ENCODE data around the gene HERPUD1.
"Not testable (repeated sequence)": the region's sequence is repeated elsewhere in the genome, so short reads cannot be mapped to it uniquely, and the experiment has no call there.

HERPUD1 gene

DNA sequence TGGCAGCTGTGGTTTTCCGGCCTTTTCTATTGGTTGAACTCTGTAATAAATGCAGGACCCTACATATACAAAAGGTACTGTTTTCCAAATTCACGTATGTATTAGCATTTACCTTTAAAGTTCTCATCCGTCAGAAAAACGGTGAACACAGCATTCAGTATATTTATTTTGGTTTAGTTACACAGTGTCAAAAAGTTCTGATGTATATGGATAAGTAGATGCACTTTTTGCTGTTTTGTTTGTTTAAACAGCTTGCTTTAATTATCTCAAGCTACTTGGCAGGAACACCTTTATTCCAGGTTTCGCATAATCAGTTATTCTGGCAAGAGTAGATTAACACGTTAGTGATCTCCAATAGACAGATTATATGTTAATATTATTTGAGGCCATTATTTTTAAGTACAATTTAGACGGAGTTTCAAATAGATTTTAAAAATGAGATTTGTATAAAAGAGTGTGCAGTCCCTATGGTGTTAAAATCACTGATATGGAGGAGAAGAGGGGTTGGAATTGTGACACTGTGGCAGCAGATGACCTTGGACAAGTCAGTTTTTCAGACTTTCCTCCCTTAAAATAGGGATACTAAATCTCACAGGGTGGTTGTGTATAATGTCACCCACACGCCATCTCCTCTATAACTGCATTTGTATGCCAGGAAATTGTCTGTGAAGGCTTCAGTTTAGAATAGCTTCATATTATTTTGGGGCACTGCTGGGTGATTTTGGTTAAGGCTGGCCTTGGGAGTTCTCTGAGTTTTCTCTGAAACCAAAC is 2.1 kb downstream of the HERPUD1 start:
- no peak overlapping the region for H2BK5ac ChIP-seq (ENCODE audit: low read depth, low read length, poor library complexity)
- H3K79me1 ChIP-seq (ENCODE audit: low read length), result peaks cover 15% of the 10 kb centered on the region
- H3K4me2 ChIP-seq (ENCODE audit: low read length), result peak overlapping the region; percentile 42
- H2AK5ac ChIP-seq (ENCODE audit: low read length), result no peak overlapping the region
- no peaks in the 10 kb centered on the region for H3K9me3 ChIP-seq (ENCODE audit: insufficient read depth, low read depth, low read length)
- DNase-seq, result no peak
- H3K36me3 ChIP-seq (ENCODE audit: control insufficient read depth in 1 of 2, insufficient read depth in 2 of 2, low read length in 2 of 2), result peaks cover 15 to 19% of the 10 kb centered on the region in 2 experiments
- peaks cover 12% of the 10 kb centered on the region for H3K79me2 ChIP-seq (ENCODE audit: control insufficient read depth, insufficient read depth, low read length, poor library complexity)
- no peak overlapping the region for H3K27ac ChIP-seq (ENCODE audit: low read depth, low read length)
- H3K4me3 ChIP-seq (ENCODE audit: low read depth, low read length), result no peak overlapping the region
- no peak overlapping the region for H4K8ac ChIP-seq (ENCODE audit: low read depth, low read length)
- H3K27me3 ChIP-seq (ENCODE audit: insufficient read depth, low read length), result no peaks in the 10 kb centered on the region
- peaks cover 3 to 8% of the 10 kb centered on the region in 2 experiments for H3K4me1 ChIP-seq (ENCODE audit: control insufficient read depth in 1 of 2, insufficient read depth in 2 of 2, low read length in 2 of 2)
- H3K18ac ChIP-seq (ENCODE audit: low read length), result no peak overlapping the region
- no peak overlapping the region for H2BK12ac ChIP-seq (ENCODE audit: low read length)
- no peak overlapping the region for H2AFZ ChIP-seq (ENCODE audit: insufficient read depth, low read length, poor library complexity)
- peak overlapping the region; percentile 49 for H3K4ac ChIP-seq (ENCODE audit: low read depth, low read length)
- no peak overlapping the region for H3K14ac ChIP-seq (ENCODE audit: low read length)
- no peak overlapping the region for H3K23ac ChIP-seq (ENCODE audit: low read length)
- no peak overlapping the region for H4K12ac ChIP-seq (ENCODE audit: low read depth, low read length)
- no peak overlapping the region for H4K91ac ChIP-seq (ENCODE audit: low read depth, low read length)
- no peak overlapping the region for H3K9ac ChIP-seq (ENCODE audit: low read length)
- WGBS (ENCODE audit: extremely low coverage, insufficient coverage, insufficient read length), result 100% methylated on average over 1 of the region's 8 CpGs
- no peak overlapping the region for H2BK120ac ChIP-seq (ENCODE audit: insufficient read depth, low read length, poor library complexity)

DNA sequence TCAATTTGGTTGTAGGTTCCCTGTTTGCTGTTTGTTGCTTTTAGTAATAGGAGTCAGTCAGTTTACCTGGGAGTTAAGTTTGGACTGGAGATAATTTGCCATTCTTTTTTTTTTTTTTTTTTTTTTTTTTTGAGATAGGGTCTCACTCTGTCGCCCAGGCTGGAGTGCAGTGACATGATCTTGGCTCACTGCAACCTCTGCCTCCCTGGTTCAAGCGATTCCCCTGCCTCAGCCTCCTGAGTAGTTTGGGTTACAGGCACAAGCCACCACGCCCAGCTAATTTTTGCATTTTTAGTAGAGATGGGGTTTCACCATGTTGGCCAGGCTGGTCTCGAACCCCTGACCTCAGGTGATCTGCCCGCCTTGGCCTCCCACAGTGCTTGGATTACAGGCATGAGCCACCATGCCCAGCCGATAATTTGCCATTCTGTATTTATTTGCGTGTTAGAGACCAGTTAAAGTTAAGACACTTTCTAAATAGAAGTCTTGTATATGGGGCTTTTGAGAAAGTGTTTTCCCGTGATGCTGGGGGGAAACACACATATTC is 2.7 kb downstream of the HERPUD1 start:
- peaks cover 12% of the 10 kb centered on the region for H3K79me2 ChIP-seq (ENCODE audit: control insufficient read depth, insufficient read depth, low read length, poor library complexity)
- not testable (repeated sequence) for H4K12ac ChIP-seq (ENCODE audit: low read depth, low read length); H2AFZ ChIP-seq (ENCODE audit: insufficient read depth, low read length, poor library complexity); H4K8ac ChIP-seq (ENCODE audit: low read depth, low read length); H3K9me3 ChIP-seq (ENCODE audit: insufficient read depth, low read depth, low read length); H3K27ac ChIP-seq (ENCODE audit: low read depth, low read length); H3K14ac ChIP-seq (ENCODE audit: low read length); H2AK5ac ChIP-seq (ENCODE audit: low read length); H3K4me1 ChIP-seq (ENCODE audit: control insufficient read depth in 1 of 2, insufficient read depth in 2 of 2, low read length in 2 of 2); DNase-seq; H3K23ac ChIP-seq (ENCODE audit: low read length); H2BK5ac ChIP-seq (ENCODE audit: low read depth, low read length, poor library complexity); H2BK120ac ChIP-seq (ENCODE audit: insufficient read depth, low read length, poor library complexity); H2BK12ac ChIP-seq (ENCODE audit: low read length); H3K9ac ChIP-seq (ENCODE audit: low read length); H4K91ac ChIP-seq (ENCODE audit: low read depth, low read length); H3K4ac ChIP-seq (ENCODE audit: low read depth, low read length); H3K18ac ChIP-seq (ENCODE audit: low read length); H3K27me3 ChIP-seq (ENCODE audit: insufficient read depth, low read length); H3K4me3 ChIP-seq (ENCODE audit: low read depth, low read length)
- peak overlapping the region; percentile 42 for H3K4me2 ChIP-seq (ENCODE audit: low read length)
- peaks cover 15% of the 10 kb centered on the region for H3K79me1 ChIP-seq (ENCODE audit: low read length)
- WGBS (ENCODE audit: extremely low coverage, insufficient coverage, insufficient read length), result no CpG with 5 or more reads among the region's 8 CpGs
- peaks cover 17 to 23% of the 10 kb centered on the region in 2 experiments for H3K36me3 ChIP-seq (ENCODE audit: control insufficient read depth in 1 of 2, insufficient read depth in 2 of 2, low read length in 2 of 2)

DNA sequence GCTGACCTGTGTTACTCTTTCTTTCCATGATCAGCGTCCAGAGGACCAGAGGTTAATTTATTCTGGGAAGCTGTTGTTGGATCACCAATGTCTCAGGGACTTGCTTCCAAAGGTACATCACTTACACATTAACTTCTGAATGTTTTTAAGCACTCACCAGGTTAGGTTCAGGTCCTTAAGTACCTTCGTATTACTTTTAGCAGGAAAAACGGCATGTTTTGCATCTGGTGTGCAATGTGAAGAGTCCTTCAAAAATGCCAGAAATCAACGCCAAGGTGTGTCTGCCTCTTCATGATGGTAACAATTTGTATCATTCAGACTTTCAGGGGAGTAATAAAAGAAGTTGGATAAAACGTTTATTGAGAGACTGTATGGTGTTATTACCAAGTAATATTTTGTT is 3.3 kb downstream of the HERPUD1 start:
- peaks cover 12% of the 10 kb centered on the region for H3K79me2 ChIP-seq (ENCODE audit: control insufficient read depth, insufficient read depth, low read length, poor library complexity)
- no peak overlapping the region for H2BK5ac ChIP-seq (ENCODE audit: low read depth, low read length, poor library complexity)
- no peak overlapping the region for H4K12ac ChIP-seq (ENCODE audit: low read depth, low read length)
- no peak overlapping the region for H3K4me2 ChIP-seq (ENCODE audit: low read length)
- no peak overlapping the region for H2BK120ac ChIP-seq (ENCODE audit: insufficient read depth, low read length, poor library complexity)
- H3K4me1 ChIP-seq (ENCODE audit: control insufficient read depth in 1 of 2, insufficient read depth in 2 of 2, low read length in 2 of 2), result peaks cover 3 to 8% of the 10 kb centered on the region in 2 experiments
- H3K4me3 ChIP-seq (ENCODE audit: low read depth, low read length), result no peak overlapping the region
- no peak overlapping the region for H2BK12ac ChIP-seq (ENCODE audit: low read length)
- no peak overlapping the region for H2AFZ ChIP-seq (ENCODE audit: insufficient read depth, low read length, poor library complexity)
- H3K23ac ChIP-seq (ENCODE audit: low read length), result no peak overlapping the region
- no peaks in the 10 kb centered on the region for H3K9me3 ChIP-seq (ENCODE audit: insufficient read depth, low read depth, low read length)
- no peaks in the 10 kb centered on the region for H3K27me3 ChIP-seq (ENCODE audit: insufficient read depth, low read length)
- H3K14ac ChIP-seq (ENCODE audit: low read length), result no peak overlapping the region
- H3K4ac ChIP-seq (ENCODE audit: low read depth, low read length), result no peak overlapping the region
- WGBS (ENCODE audit: extremely low coverage, insufficient coverage, insufficient read length), result no CpG with 5 or more reads among the region's 5 CpGs
- no peak overlapping the region for H3K18ac ChIP-seq (ENCODE audit: low read length)
- peaks cover 21 to 28% of the 10 kb centered on the region in 2 experiments for H3K36me3 ChIP-seq (ENCODE audit: control insufficient read depth in 1 of 2, insufficient read depth in 2 of 2, low read length in 2 of 2)
- peaks cover 15% of the 10 kb centered on the region for H3K79me1 ChIP-seq (ENCODE audit: low read length)
- no peak overlapping the region for H3K9ac ChIP-seq (ENCODE audit: low read length)
- no peak overlapping the region for H2AK5ac ChIP-seq (ENCODE audit: low read length)
- H4K91ac ChIP-seq (ENCODE audit: low read depth, low read length), result no peak overlapping the region
- H4K8ac ChIP-seq (ENCODE audit: low read depth, low read length), result no peak overlapping the region
- peak in 1 of 2 donors; percentile 27 for DNase-seq
- H3K27ac ChIP-seq (ENCODE audit: low read depth, low read length), result no peak overlapping the region

DNA sequence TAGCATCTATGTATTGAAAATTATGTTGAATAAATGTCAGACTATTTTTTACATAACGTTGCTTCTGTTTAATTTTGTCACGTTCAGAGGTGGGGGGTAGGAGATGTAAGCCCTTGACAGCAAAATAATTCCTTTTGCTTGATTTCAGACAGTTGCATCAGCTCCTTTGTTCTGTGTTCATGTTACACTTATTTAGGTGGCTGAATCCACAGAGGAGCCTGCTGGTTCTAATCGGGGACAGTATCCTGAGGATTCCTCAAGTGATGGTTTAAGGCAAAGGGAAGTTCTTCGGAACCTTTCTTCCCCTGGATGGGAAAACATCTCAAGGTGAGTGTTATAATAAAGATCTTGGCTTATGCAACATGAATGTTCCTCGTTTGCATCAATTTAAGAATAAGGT is 4.5 kb downstream of the HERPUD1 start:
- Histone ChIP-seq H3K79me2 (ENCODE audit: control insufficient read depth, insufficient read depth, low read length, poor library complexity) (peaks cover 11% of the 10 kb centered on the region), H4K8ac (ENCODE audit: low read depth, low read length) (no peak overlapping the region), H3K9me3 (ENCODE audit: insufficient read depth, low read depth, low read length) (no peaks in the 10 kb centered on the region), H4K12ac (ENCODE audit: low read depth, low read length) (no peak overlapping the region), H3K9ac (ENCODE audit: low read length) (no peak overlapping the region), H3K4me1 (ENCODE audit: control insufficient read depth in 1 of 2, insufficient read depth in 2 of 2, low read length in 2 of 2) (peaks cover 2 to 4% of the 10 kb centered on the region in 2 experiments), H2AK5ac (ENCODE audit: low read length) (no peak overlapping the region), H3K4me3 (ENCODE audit: low read depth, low read length) (no peak overlapping the region), H4K91ac (ENCODE audit: low read depth, low read length) (no peak overlapping the region), H3K27me3 (ENCODE audit: insufficient read depth, low read length) (no peaks in the 10 kb centered on the region), H3K4me2 (ENCODE audit: low read length) (no peak overlapping the region), H3K14ac (ENCODE audit: low read length) (no peak overlapping the region), H3K79me1 (ENCODE audit: low read length) (peaks cover 11% of the 10 kb centered on the region), H3K27ac (ENCODE audit: low read depth, low read length) (no peak overlapping the region), H2BK12ac (ENCODE audit: low read length) (no peak overlapping the region), H3K18ac (ENCODE audit: low read length) (no peak overlapping the region), H2BK120ac (ENCODE audit: insufficient read depth, low read length, poor library complexity) (no peak overlapping the region), H2BK5ac (ENCODE audit: low read depth, low read length, poor library complexity) (no peak overlapping the region), H3K4ac (ENCODE audit: low read depth, low read length) (no peak overlapping the region), H3K36me3 (ENCODE audit: control insufficient read depth in 1 of 2, insufficient read depth in 2 of 2, low read length in 2 of 2) (peaks cover 29 to 39% of the 10 kb centered on the region in 2 experiments), H2AFZ (ENCODE audit: insufficient read depth, low read length, poor library complexity) (no peak overlapping the region), H3K23ac (ENCODE audit: low read length) (no peak overlapping the region)
- peak in 1 of 2 donors; percentile 11 for DNase-seq
- WGBS (ENCODE audit: extremely low coverage, insufficient coverage, insufficient read length), result no CpG with 5 or more reads among the region's 5 CpGs

All from trophoblast cell (in vitro differentiated cells and primary cell).